ENCODE measurements around the gene TNNI2. TPM values are rescaled to one million over a fixed set of nuclear protein-coding genes. Genes with fewer than 3 reads are reported as not detected.
"Not testable (repeated sequence)": the region's sequence is repeated elsewhere in the genome, so short reads cannot be mapped to it uniquely, and the experiment has no call there.

Gene TNNI2
- not detected for total RNA-seq

- DNase-seq (no peak), ATAC-seq (no peak)
- no peak within 1 kb of the TSS for H3K4me3 Mint-ChIP-seq
- H3K9me3 Mint-ChIP-seq = no peaks in the 10 kb centered on the region
- peaks cover under 1% of the 10 kb centered on the region for H3K27me3 Mint-ChIP-seq (ENCODE audit: low read depth)
- peaks cover 14% of the 10 kb centered on the region for H3K4me1 Mint-ChIP-seq (ENCODE audit: low read depth)
- no peaks in the 10 kb centered on the region for H3K36me3 Mint-ChIP-seq (ENCODE audit: insufficient read depth)
Observed at GRCh38 chr11:1838426-1839144, at the start of gene TNNI2. Gene TNNI2 (plus strand): TSS chr11:1838981. CDS start chr11:1839697, 716 bp downstream.

GRCh38 chr11:1791912-1792311 is 46.9 kb upstream of the TNNI2 start:
- peaks cover 3% of the 10 kb centered on the region for H3K4me1 Mint-ChIP-seq (ENCODE audit: low read depth)
- no peak overlapping the region for H3K4me3 Mint-ChIP-seq
- peaks cover 11% of the 10 kb centered on the region for H3K27me3 Mint-ChIP-seq (ENCODE audit: low read depth)
- H3K36me3 Mint-ChIP-seq (ENCODE audit: insufficient read depth) = no peaks in the 10 kb centered on the region
- peaks cover 6% of the 10 kb centered on the region for H3K9me3 Mint-ChIP-seq
- DNase-seq (no peak), ATAC-seq (no peak)

- DNase-seq (no peak), ATAC-seq (no peak)
- Mint-ChIP-seq H3K27me3 (ENCODE audit: low read depth) (peaks cover 13% of the 10 kb centered on the region), H3K4me1 (ENCODE audit: low read depth) (peaks cover 3% of the 10 kb centered on the region), H3K4me3 (peak overlapping the region; percentile 14), H3K9me3 (peaks cover 6% of the 10 kb centered on the region), H3K36me3 (ENCODE audit: insufficient read depth) (no peaks in the 10 kb centered on the region)
Observed at GRCh38 chr11:1792461-1792860, 46.3 kb upstream of the TNNI2 start.

GRCh38 chr11:1793081-1793480 is 45.7 kb upstream of the TNNI2 start:
- Mint-ChIP-seq H3K36me3 (ENCODE audit: insufficient read depth) (no peaks in the 10 kb centered on the region), H3K9me3 (peaks cover 6% of the 10 kb centered on the region), H3K4me1 (ENCODE audit: low read depth) (peaks cover 3% of the 10 kb centered on the region), H3K27me3 (ENCODE audit: low read depth) (peaks cover 18% of the 10 kb centered on the region), H3K4me3 (no peak overlapping the region)
- ATAC-seq (no peak), DNase-seq (no peak)

GRCh38 chr11:1796413-1797011 is 42.3 kb upstream of the TNNI2 start:
- peaks cover 6% of the 10 kb centered on the region for H3K9me3 Mint-ChIP-seq
- peaks cover 34% of the 10 kb centered on the region for H3K27me3 Mint-ChIP-seq (ENCODE audit: low read depth)
- DNase-seq (no peak), ATAC-seq (no peak)
- H3K4me1 Mint-ChIP-seq (ENCODE audit: low read depth) = peaks cover 3% of the 10 kb centered on the region
- no peaks in the 10 kb centered on the region for H3K36me3 Mint-ChIP-seq (ENCODE audit: insufficient read depth)
- H3K4me3 Mint-ChIP-seq = no peak overlapping the region

- no peak overlapping the region for H3K4me3 Mint-ChIP-seq
- H3K4me1 Mint-ChIP-seq (ENCODE audit: low read depth) = peaks cover 1% of the 10 kb centered on the region
- H3K27me3 Mint-ChIP-seq (ENCODE audit: low read depth) = peaks cover 38% of the 10 kb centered on the region
- peaks cover 5% of the 10 kb centered on the region for H3K9me3 Mint-ChIP-seq
- no peak for ATAC-seq
- no peaks in the 10 kb centered on the region for H3K36me3 Mint-ChIP-seq (ENCODE audit: insufficient read depth)
- no peak for DNase-seq
Observed at GRCh38 chr11:1797391-1798125, 41.2 kb upstream of the TNNI2 start.

GRCh38 chr11:1803246-1803645 is 35.5 kb upstream of the TNNI2 start:
- no peaks in the 10 kb centered on the region for H3K4me1 Mint-ChIP-seq (ENCODE audit: low read depth)
- ATAC-seq (no peak), DNase-seq (no peak)
- H3K9me3 Mint-ChIP-seq = no peaks in the 10 kb centered on the region
- H3K4me3 Mint-ChIP-seq = no peak overlapping the region
- H3K27me3 Mint-ChIP-seq (ENCODE audit: low read depth) = peaks cover 43% of the 10 kb centered on the region
- no peaks in the 10 kb centered on the region for H3K36me3 Mint-ChIP-seq (ENCODE audit: insufficient read depth)

GRCh38 chr11:1803835-1804519 is 34.8 kb upstream of the TNNI2 start:
- H3K9me3 Mint-ChIP-seq; H3K4me1 Mint-ChIP-seq (ENCODE audit: low read depth); H3K4me3 Mint-ChIP-seq; ATAC-seq; H3K36me3 Mint-ChIP-seq (ENCODE audit: insufficient read depth); DNase-seq: not testable (repeated sequence)
- H3K27me3 Mint-ChIP-seq (ENCODE audit: low read depth) = peaks cover 41% of the 10 kb centered on the region

GRCh38 chr11:1805525-1805924 is 33.3 kb upstream of the TNNI2 start:
- Mint-ChIP-seq H3K27me3 (ENCODE audit: low read depth) (peaks cover 39% of the 10 kb centered on the region), H3K9me3 (no peaks in the 10 kb centered on the region), H3K36me3 (ENCODE audit: insufficient read depth) (no peaks in the 10 kb centered on the region), H3K4me3 (no peak overlapping the region), H3K4me1 (ENCODE audit: low read depth) (no peaks in the 10 kb centered on the region)
- DNase-seq = no peak
- no peak for ATAC-seq

- Mint-ChIP-seq H3K9me3 (no peaks in the 10 kb centered on the region), H3K36me3 (ENCODE audit: insufficient read depth) (no peaks in the 10 kb centered on the region), H3K27me3 (ENCODE audit: low read depth) (peaks cover 27% of the 10 kb centered on the region), H3K4me3 (no peak overlapping the region), H3K4me1 (ENCODE audit: low read depth) (no peaks in the 10 kb centered on the region)
- DNase-seq = no peak
- no peak for ATAC-seq
Observed at GRCh38 chr11:1807264-1807995, 31.4 kb upstream of the TNNI2 start.

GRCh38 chr11:1810761-1811160 is 28.0 kb upstream of the TNNI2 start:
- no peaks in the 10 kb centered on the region for H3K9me3 Mint-ChIP-seq
- no peak for DNase-seq
- no peak overlapping the region for H3K4me3 Mint-ChIP-seq
- H3K36me3 Mint-ChIP-seq (ENCODE audit: insufficient read depth) = no peaks in the 10 kb centered on the region
- no peak for ATAC-seq
- H3K27me3 Mint-ChIP-seq (ENCODE audit: low read depth) = peaks cover 17% of the 10 kb centered on the region
- no peaks in the 10 kb centered on the region for H3K4me1 Mint-ChIP-seq (ENCODE audit: low read depth)

GRCh38 chr11:1812274-1812673 is 26.5 kb upstream of the TNNI2 start:
- Mint-ChIP-seq H3K4me3 (no peak overlapping the region), H3K36me3 (ENCODE audit: insufficient read depth) (no peaks in the 10 kb centered on the region), H3K9me3 (no peaks in the 10 kb centered on the region), H3K4me1 (ENCODE audit: low read depth) (no peaks in the 10 kb centered on the region), H3K27me3 (ENCODE audit: low read depth) (peaks cover 16% of the 10 kb centered on the region)
- ATAC-seq (no peak), DNase-seq (no peak)

GRCh38 chr11:1812801-1813200 is 26.0 kb upstream of the TNNI2 start:
- peaks cover 13% of the 10 kb centered on the region for H3K27me3 Mint-ChIP-seq (ENCODE audit: low read depth)
- ATAC-seq (no peak), DNase-seq (no peak)
- no peaks in the 10 kb centered on the region for H3K4me1 Mint-ChIP-seq (ENCODE audit: low read depth)
- no peak overlapping the region for H3K4me3 Mint-ChIP-seq
- H3K9me3 Mint-ChIP-seq = no peaks in the 10 kb centered on the region
- H3K36me3 Mint-ChIP-seq (ENCODE audit: insufficient read depth) = no peaks in the 10 kb centered on the region

- ATAC-seq; H3K36me3 Mint-ChIP-seq (ENCODE audit: insufficient read depth); DNase-seq; H3K4me1 Mint-ChIP-seq (ENCODE audit: low read depth); H3K9me3 Mint-ChIP-seq; H3K27me3 Mint-ChIP-seq (ENCODE audit: low read depth); H3K4me3 Mint-ChIP-seq: not testable (repeated sequence)
Observed at GRCh38 chr11:1813356-1813755, 25.4 kb upstream of the TNNI2 start.
